NT2/D1 (cell line): ENCODE data around the gene MPP2.
"Not testable (repeated sequence)": the region's sequence is repeated elsewhere in the genome, so short reads cannot be mapped to it uniquely, and the experiment has no call there.

Experiments
- DNase-seq: peaks from one replicate; pipeline ENCODE4 v3.0.0-alpha.2; 2011; ENCODE audit warnings: low read depth, low spot score
- H3K27me3 ChIP-seq: 2 replicates; pipeline ENCODE4 v1.6.0; 2011; ENCODE audit warnings: mild to moderate bottlenecking; ENCODE audit not compliant: insufficient read length, insufficient read depth
- H3K36me3 ChIP-seq: 2 replicates; pipeline ENCODE4 v1.6.1; 2011; ENCODE audit warnings: mild to moderate bottlenecking, low read length, mixed read lengths; ENCODE audit not compliant: insufficient read depth, insufficient read length
- H3K4me1 ChIP-seq: 2 replicates; pipeline ENCODE4 v1.5.1; 2011; ENCODE audit not compliant: insufficient read depth, insufficient read length
- H3K4me3 ChIP-seq: 2 replicates; pipeline ENCODE4 v1.5.1; 2011; ENCODE audit warnings: low read depth; ENCODE audit not compliant: insufficient read length
- H3K9ac ChIP-seq: 2 replicates; pipeline ENCODE4 v1.6.0; 2011; ENCODE audit warnings: low read depth; ENCODE audit not compliant: insufficient read length
- H3K9me3 ChIP-seq: 2 replicates; pipeline ENCODE4 v1.5.1; 2011; ENCODE audit warnings: mild to moderate bottlenecking, low read length; ENCODE audit not compliant: insufficient read depth
- SUZ12 ChIP-seq: IDR thresholded peaks from 2 replicates; pipeline ENCODE4 v1.6.1; 2011; ENCODE audit not compliant: insufficient read length, insufficient read depth; ENCODE audit errors: extremely low read depth
- YY1 ChIP-seq: IDR thresholded peaks from 2 replicates; pipeline ENCODE4 v1.6.1; 2011; ENCODE audit not compliant: insufficient read length, insufficient read depth
- ZNF274 ChIP-seq: IDR thresholded peaks from 2 replicates; pipeline ENCODE4 v1.6.1; 2011; ENCODE audit warnings: mild to moderate bottlenecking, low read depth, low read length

MPP2 gene

DNA sequence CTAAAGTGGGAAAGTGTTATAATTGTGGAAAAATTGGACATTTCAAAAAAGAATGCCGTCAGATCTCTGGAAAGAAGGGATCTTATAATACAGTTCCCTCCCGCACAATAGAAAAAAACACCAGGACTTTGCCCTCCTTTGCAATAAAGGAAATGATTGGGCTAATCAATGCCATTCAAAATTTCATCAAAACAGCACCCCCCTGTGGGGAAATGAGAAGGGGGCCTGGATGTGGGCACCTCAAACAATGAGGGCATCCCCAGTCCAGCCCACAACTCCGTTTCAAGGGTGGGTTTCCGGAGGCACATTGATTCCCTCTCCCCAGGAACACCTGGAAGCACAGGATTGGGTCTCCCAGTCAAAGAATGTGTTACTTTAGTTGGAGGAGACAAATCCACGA lies 34.2 kb downstream of the MPP2 start:
- peaks cover 11% of the 10 kb centered on the region for H3K36me3 ChIP-seq
- DNase-seq = no peak
- H3K27me3 ChIP-seq = no peaks in the 10 kb centered on the region
- no peak overlapping the region for H3K9ac ChIP-seq
- no peaks in the 10 kb centered on the region for H3K9me3 ChIP-seq
- TF ChIP-seq ZNF274 = no peak
- TF ChIP-seq SUZ12 = no peak
- no peak overlapping the region for H3K4me3 ChIP-seq
- H3K4me1 ChIP-seq = no peaks in the 10 kb centered on the region

GRCh38 chr17:43871946-43872690 lies 35.2 kb downstream of the MPP2 start:
- no peak overlapping the region for H3K9ac ChIP-seq
- no peaks in the 10 kb centered on the region for H3K9me3 ChIP-seq
- no peaks in the 10 kb centered on the region for H3K27me3 ChIP-seq
- no peak for DNase-seq
- H3K4me3 ChIP-seq = no peak overlapping the region
- no peaks in the 10 kb centered on the region for H3K4me1 ChIP-seq
- peaks cover 4% of the 10 kb centered on the region for H3K36me3 ChIP-seq
- no peak for TF ChIP-seq SUZ12
- TF ChIP-seq ZNF274 = no peak
- no peak for TF ChIP-seq YY1

GRCh38 chr17:43869031-43869430 lies 38.3 kb downstream of the MPP2 start:
- H3K4me1 ChIP-seq, H3K27me3 ChIP-seq, H3K9me3 ChIP-seq, DNase-seq, H3K4me3 ChIP-seq, H3K9ac ChIP-seq, H3K36me3 ChIP-seq: not testable (repeated sequence)

DNA sequence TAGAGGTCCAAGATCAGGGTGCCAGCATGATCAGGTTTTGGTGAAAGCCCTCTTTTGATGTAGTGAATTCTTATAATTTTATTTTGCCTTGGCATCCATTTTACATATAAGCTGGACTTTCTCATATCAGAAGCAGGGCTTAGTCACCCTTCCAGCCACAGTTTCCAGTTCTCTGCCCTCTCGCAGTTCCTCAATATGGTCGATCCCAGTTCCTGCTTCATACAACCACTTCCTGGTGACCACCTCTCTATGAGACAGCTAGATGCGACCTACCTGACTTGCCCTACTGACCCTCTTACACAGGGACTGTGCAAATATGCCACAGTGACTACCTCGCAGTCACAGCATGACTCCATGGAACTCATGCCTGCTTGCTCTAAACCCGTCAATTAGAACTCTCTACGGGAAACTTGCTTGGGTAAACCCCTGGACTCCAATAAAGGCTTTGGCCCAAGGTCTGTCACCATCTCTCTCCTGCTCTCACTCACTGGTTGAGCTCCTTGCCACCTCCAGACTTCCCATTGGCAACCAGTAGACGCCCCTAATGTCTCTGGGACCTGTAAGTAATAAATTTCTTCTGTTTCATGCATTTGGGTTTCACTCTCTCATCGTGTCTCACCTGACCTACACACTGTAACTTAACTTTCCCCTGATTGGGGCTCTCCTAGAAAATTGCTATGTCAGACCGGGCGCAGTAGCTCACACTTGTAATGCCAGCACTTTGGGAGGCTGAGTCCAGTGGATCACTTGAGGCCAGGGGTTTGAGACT lies 38.9 kb downstream of the MPP2 start:
- no peaks in the 10 kb centered on the region for H3K4me1 ChIP-seq
- H3K36me3 ChIP-seq = no peaks in the 10 kb centered on the region

GRCh38 chr17:43864161-43864984 lies 43.0 kb downstream of the MPP2 start:
- H3K36me3 ChIP-seq = no peaks in the 10 kb centered on the region
- no peaks in the 10 kb centered on the region for H3K9me3 ChIP-seq
- H3K9ac ChIP-seq = no peak overlapping the region
- no peaks in the 10 kb centered on the region for H3K27me3 ChIP-seq
- H3K4me3 ChIP-seq = no peak overlapping the region
- no peak for DNase-seq
- TF ChIP-seq SUZ12 (no peak), ZNF274 (no peak), YY1 (no peak)
- no peaks in the 10 kb centered on the region for H3K4me1 ChIP-seq

More for the DNA sequence above, 38.9 kb downstream of the MPP2 start:
- no peak overlapping the region for H3K9ac ChIP-seq
- no peaks in the 10 kb centered on the region for H3K27me3 ChIP-seq
- no peak overlapping the region for H3K4me3 ChIP-seq
- no peaks in the 10 kb centered on the region for H3K9me3 ChIP-seq
- DNase-seq = no peak
- no peak for TF ChIP-seq YY1
- TF ChIP-seq ZNF274 = no peak
- TF ChIP-seq SUZ12 = no peak

DNA sequence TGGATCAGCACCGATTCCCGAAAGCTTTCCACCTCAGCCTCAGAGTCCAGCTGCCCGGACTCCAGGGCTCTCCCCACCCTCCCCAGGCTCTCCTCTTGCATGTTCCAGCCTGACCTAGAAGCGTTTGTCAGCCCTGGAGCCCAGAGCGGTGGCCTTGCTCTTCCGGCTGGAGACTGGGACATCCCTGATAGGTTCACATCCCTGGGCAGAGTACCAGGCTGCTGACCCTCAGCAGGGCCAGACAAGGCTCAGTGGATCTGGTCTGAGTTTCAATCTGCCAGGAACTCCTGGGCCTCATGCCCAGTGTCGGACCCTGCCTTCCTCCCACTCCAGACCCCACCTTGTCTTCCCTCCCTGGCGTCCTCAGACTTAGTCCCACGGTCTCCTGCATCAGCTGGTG lies 45.4 kb downstream of the MPP2 start:
- Histone ChIP-seq H3K9me3 (no peaks in the 10 kb centered on the region), H3K27me3 (no peaks in the 10 kb centered on the region), H3K9ac (no peak overlapping the region), H3K36me3 (no peaks in the 10 kb centered on the region), H3K4me1 (peaks cover 8% of the 10 kb centered on the region), H3K4me3 (no peak overlapping the region)
- DNase-seq = no peak
- no peak for TF ChIP-seq ZNF274

DNA sequence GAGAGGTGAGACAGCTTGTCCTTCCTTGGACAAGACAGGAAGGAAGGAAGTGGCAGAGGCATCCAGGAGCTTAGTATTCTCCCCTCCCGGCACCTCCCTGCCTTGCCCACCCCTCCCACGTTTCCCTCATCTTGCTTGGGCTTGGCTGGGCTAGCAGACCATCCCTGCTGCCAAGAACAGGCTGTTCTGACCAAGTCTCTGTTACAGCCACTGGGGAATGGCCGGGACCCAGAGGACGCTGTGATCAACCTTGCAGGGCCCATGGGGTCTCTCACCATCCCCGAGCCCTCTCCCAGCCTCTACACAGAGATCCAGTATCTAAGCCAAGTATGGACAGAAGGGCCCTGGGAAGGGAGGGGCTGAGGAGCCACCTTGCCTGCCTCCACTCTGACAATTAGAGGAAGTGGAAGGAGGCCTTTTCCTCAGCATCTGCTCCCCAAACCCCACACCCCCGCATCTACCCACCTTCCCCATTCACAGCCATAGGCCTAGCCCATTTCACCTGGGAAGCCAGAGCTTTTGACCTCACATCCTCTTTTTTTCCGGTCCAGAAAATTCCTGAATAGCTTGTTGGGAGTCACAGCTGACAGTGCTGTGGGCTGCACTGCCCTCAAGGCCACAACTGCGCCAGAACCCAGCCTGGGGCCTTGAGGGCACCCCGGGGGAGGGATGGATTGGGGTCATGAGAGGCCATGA lies 46.3 kb downstream of the MPP2 start:
- Histone ChIP-seq H3K36me3 (no peaks in the 10 kb centered on the region), H3K27me3 (peaks cover 3% of the 10 kb centered on the region)
- no peak for DNase-seq

More for the DNA sequence above, 46.3 kb downstream of the MPP2 start:
- Histone ChIP-seq H3K4me3 (no peak overlapping the region), H3K9ac (no peak overlapping the region), H3K4me1 (peaks cover 8% of the 10 kb centered on the region), H3K9me3 (no peaks in the 10 kb centered on the region)
- TF ChIP-seq YY1 (no peak), ZNF274 (no peak), SUZ12 (no peak)
